OCI-LY1 (cell line): ENCODE results near the gene CPNE7.

ENCODE experiments used
- CTCF ChIP-seq: fragments of 200-600 bp; sonication (generic), shearing (Covaris generic); IDR thresholded peaks from 2 replicates; pipeline ENCODE4 v1.5.1; 2017; ENCODE audit warnings: mild to moderate bottlenecking, antibody characterized with exemption, low read length, moderate library complexity, mixed read lengths
- EZH2 ChIP-seq: fragments of 200-600 bp; sonication (generic), shearing (Covaris generic); IDR thresholded peaks from 2 replicates; pipeline ENCODE4 v1.8.0; 2017; ENCODE audit warnings: borderline replicate concordance, mixed run types, mild to moderate bottlenecking, antibody characterized with exemption, low read length, moderate library complexity, mixed read lengths

DNA sequence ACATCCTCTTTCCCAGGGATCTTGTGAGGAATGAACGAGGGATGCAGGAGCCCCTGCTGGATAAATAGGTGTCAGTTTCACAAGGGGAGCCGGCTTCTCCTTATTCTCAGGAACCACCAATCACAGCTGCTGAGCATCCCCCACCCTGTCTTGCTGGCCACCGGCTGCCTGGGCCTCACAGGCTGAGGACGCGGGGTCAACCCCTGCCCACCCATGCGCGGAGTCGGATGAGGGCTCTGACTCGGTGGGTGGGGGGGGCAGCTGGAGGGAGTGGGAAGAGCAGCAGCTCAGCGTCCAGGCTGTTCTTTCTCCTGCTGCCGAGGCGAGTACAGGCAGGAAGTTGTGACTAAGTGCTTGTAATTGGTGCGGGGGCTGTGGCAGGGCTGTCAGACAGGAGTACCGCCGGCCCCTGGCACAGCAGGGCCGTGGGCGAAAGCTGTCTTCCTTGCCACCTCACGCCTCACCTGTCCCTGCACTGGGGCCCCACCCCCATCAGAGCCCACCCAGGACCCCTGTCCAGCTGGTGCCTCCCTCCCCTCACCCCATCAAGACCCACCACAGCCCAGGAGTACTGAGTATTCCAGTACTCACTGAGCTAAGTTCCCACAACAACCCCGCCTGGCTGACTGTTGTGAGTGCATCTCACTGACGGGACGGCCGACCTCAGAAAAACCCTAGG lies 26.9 kb downstream of the CPNE7 start:
- no peak for TF ChIP-seq CTCF
- no peak for TF ChIP-seq EZH2
